GM10248 (cell line): Measurements from ENCODE around the gene RAB3GAP2.
"Not testable (repeated sequence)": the region's sequence is repeated elsewhere in the genome, so short reads cannot be mapped to it uniquely, and the experiment has no call there.

Experiments used
- CTCF ChIA-PET: fragments of 300-600 bp; sonication (Branson Sonifier 250); formaldehyde crosslinking; extraction: SDS; loops from one replicate; lab custom pipeline; 2021; ENCODE audit warnings: antibody characterized with exemption; lab: Yijun Ruan, JAX
- POLR2A ChIA-PET: fragments of 350-650 bp; sonication (Branson Sonifier 250); formaldehyde crosslinking; extraction: SDS; loops from one replicate; lab custom pipeline; 2020; ENCODE audit warnings: antibody characterized with exemption; lab: Yijun Ruan, JAX
- DNase-seq: peaks from one replicate; pipeline ENCODE4 v3.0.0; 2012; ENCODE audit errors: extremely low spot score
- TF ChIP-seq, protein P1 (sequence below): IDR thresholded peaks from 2 replicates; pipeline ENCODE4 v1.5.1; 2012; ENCODE audit warnings: mild to moderate bottlenecking, low read depth; ENCODE audit errors: extremely low read depth, missing control alignments, control extremely low read depth

The RAB3GAP2 gene

DNA sequence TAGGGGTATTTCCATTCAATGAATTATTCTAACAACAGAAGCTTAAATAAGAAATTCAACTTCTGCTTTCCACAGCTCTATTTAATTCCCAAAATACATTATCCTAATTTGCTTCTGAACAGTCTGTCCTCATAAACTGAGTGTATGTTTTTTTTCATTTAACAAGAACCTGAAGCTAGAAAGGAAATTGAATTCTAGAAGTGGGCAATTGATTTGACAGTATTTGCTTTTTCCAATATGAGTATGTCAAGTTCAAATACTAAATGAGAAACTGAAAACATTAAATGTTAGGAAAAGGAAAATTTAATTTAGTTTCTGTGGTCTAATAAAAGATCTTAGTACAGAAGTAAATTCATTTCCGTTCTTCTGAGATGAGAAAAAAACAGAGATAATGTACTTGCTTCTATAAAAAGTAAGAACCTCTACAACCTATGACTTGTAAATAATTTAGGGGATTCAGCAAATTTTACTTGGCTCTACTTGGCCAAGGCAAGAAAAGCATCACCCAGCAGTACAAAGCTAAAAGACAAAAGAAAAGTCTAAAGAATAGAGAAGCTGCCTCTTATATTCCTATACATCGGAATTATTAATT is 31.1 kb downstream of the RAB3GAP2 start:
- ChIA-PET CTCF (interaction anchor here (2.4 to 7.1 kb wide), 2 partner anchors 10 to 16 kb away, joined by 5 to 48 read pairs; no protein-coding TSS in a partner anchor), POLR2A (no interaction called here)
- TF ChIP-seq, protein P1, sequence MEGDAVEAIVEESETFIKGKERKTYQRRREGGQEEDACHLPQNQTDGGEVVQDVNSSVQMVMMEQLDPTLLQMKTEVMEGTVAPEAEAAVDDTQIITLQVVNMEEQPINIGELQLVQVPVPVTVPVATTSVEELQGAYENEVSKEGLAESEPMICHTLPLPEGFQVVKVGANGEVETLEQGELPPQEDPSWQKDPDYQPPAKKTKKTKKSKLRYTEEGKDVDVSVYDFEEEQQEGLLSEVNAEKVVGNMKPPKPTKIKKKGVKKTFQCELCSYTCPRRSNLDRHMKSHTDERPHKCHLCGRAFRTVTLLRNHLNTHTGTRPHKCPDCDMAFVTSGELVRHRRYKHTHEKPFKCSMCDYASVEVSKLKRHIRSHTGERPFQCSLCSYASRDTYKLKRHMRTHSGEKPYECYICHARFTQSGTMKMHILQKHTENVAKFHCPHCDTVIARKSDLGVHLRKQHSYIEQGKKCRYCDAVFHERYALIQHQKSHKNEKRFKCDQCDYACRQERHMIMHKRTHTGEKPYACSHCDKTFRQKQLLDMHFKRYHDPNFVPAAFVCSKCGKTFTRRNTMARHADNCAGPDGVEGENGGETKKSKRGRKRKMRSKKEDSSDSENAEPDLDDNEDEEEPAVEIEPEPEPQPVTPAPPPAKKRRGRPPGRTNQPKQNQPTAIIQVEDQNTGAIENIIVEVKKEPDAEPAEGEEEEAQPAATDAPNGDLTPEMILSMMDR: no peak
- no peak for DNase-seq

DNA sequence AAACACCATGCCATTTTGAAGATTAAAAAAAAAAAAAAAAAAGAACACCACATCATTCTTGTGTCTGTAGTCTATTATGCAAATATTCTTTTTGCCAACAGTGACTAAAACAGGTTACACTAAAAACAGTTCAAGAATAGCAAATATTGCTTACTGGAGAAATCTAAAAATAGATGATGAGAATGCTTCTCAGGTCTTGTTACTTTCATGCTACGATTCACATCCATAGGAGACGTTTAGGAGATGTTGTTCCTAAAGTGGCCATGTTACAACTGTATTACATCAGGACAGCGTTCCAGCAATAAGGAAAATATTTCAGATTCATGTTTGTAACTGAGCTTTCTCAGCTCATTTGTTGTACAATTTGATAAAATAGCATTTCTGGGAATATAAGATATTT is 32.3 kb downstream of the RAB3GAP2 start:
- POLR2A ChIA-PET: no interaction called here
- TF ChIP-seq, protein P1: no peak
- CTCF ChIA-PET: interaction anchor here (2.4 to 7.1 kb wide), 3 partner anchors 9 to 14 kb away, joined by 5 to 48 read pairs (median 9); no protein-coding TSS in a partner anchor
- DNase-seq: no peak

DNA sequence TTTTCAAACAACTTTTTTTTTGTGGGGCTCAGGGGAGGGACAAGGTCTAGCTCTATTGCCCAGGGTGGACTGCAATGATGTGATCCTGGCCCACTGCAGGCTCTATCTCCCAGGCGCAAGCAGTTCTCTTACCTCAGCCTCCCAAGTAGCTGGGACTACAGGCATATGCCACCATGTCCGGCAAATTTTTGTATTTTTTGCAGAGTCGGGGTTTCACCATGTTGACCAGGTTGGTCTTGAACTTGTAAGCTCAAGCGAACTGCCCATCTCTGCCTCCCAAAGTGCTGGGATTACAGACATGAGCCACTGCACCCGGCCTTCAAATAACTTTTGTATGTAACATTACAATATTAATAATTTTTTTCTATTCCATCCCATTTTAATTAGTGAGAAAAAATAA is 33.0 kb downstream of the RAB3GAP2 start:
- ChIA-PET CTCF (interaction anchor here (2.8 to 7.1 kb wide), 2 partner anchors 9 to 14 kb away, joined by 9 to 48 read pairs; no protein-coding TSS in a partner anchor), POLR2A (no interaction called here)
- DNase-seq: no peak
- TF ChIP-seq, protein P1: no peak

DNA sequence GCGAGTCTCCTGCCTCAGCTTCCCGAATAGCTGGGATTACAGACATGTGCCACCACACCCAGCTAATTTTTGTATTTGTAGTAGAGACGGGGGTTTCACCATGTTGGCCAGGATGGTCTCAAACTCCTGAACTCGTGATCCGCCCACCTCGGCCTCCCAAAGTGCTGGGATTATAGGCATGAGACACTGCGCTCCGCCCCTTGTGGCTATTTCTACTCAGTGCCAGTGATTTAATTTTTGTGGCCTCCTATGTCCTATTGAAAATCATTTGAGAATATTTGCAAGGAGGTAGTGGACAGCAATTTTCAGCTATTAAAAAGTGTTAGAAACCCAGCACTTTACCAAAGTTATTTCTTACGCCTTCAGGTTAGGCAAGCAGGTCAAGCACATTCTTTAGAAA is 36.0 kb downstream of the RAB3GAP2 start:
- POLR2A ChIA-PET, DNase-seq: not testable (repeated sequence)
- CTCF ChIA-PET: interaction anchor here (1.1 to 7.1 kb wide), 3 partner anchors 11 to 25 kb away, joined by 3 to 48 read pairs (median 37); no protein-coding TSS in a partner anchor

DNA sequence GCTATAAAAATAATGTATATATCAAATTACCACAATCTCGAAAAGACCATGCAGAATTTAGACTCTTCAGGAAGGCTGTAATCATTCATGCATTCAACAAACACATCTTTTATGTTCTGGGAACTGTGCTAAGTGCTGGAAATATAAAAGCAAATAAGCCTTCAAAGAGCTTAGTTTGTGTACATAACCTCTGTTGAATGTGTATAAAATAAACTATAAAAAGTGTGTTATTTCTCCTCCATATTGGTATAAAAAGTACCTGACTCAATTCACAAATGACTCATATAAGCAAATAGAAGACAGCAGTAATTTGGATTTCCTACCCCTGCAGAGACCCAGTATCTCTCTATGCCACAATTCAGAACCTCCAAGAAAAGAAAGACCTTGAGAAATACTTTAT is 36.8 kb downstream of the RAB3GAP2 start:
- POLR2A ChIA-PET: no interaction called here
- CTCF ChIA-PET: interaction anchor here (1.1 to 7.1 kb wide), 5 partner anchors 10 to 26 kb away, joined by 3 to 48 read pairs (median 6); no protein-coding TSS in a partner anchor
- TF ChIP-seq, protein P1: no peak
- DNase-seq: no peak

DNA sequence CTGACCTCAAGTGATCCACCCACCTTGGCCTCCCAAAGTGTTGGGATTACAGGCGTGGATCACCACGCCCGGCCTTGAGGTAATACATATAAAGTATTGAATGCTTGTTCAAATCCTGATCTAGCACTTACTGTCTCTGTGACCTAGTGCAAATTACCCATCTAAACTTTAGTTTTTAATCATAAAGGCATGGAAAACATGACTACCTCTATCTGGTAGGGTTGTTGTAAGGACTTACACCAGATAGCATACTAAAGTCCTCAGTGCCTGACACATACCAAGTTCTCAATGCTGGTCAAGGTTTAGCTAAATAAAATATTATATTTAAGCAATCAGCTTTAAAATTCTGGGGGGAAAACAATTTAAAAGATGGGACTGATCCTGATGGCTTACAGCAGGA is 38.3 kb downstream of the RAB3GAP2 start:
- DNase-seq: no peak
- ChIA-PET POLR2A (no interaction called here), CTCF (interaction anchor here (0.9 to 7.1 kb wide), 5 partner anchors 8 to 62 kb away, joined by 3 to 48 read pairs (median 6); partner anchors contain the start of gene RAB3GAP2)
- TF ChIP-seq, protein P1: no peak

DNA sequence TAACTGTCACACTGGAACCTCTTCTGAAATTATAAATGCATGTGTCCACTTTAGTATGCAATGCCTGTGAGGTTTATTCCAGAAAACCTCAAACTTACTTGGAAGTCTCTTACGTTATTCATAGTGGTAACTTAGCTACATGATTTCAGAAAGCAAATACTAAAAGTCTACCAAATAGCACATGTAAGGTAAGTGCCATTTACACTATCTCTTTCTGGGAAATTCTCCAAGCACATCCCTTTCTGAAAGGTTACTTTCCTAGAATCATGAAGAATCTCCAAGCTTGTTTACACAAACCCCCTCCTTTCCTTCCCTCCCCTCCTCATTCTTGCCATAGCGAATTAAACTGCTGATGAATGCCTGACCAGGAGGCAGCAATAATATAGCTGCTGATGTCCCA is 42.5 kb downstream of the RAB3GAP2 start:
- no peak for DNase-seq
- TF ChIP-seq, protein P1: no peak
- ChIA-PET CTCF (interaction anchor here (0.8 to 5.9 kb wide), 5 partner anchors 9 to 48 kb away, joined by 3 to 75 read pairs (median 5); no protein-coding TSS in a partner anchor), POLR2A (interaction anchor here (1.3 kb wide), 1 partner anchor 9 kb away, joined by 6 read pairs; no protein-coding TSS in a partner anchor)
